ENCODE data around the gene TRAF3IP3.
"Not testable (repeated sequence)": the region's sequence is repeated elsewhere in the genome, so short reads cannot be mapped to it uniquely, and the experiment has no call there.

Gene TRAF3IP3

DNA sequence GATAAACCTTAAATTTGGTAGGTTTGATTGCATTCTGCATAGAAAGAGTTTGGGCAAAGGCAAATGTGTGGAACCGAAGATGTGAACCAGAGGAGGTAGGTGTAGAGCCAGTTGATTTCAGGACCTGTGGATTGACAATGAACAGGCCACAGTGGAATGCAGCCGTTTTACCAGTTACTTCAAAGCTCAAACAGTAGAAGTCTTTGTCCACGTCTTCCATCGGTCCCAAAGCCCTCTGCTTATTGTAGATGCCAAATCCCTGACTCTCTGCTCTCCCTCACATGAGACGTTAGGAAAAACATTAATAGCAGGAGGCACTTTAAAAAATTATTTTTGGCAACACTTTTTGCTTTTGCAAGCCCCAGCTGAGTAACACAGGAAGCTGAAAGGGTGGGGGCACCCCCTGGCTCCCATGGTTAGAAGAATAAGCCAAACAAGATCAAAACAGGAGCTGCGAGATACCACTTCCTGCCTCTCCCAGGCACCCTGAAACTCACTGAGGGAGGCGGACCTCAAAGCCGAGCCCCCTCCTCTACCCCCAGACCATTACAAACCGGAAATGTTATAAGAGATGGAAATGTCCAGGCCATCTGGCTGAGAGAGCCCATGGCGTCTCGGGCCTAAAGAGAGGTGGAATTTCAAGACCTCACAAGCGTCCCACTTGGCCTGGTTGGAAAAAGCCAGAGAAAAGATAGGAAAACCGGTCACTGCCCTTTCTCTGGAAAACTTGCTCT is 13.5 kb downstream of the TRAF3IP3 start:
- peak; percentile 65 for DNase-seq (ENCODE audit: low read depth)

DNA sequence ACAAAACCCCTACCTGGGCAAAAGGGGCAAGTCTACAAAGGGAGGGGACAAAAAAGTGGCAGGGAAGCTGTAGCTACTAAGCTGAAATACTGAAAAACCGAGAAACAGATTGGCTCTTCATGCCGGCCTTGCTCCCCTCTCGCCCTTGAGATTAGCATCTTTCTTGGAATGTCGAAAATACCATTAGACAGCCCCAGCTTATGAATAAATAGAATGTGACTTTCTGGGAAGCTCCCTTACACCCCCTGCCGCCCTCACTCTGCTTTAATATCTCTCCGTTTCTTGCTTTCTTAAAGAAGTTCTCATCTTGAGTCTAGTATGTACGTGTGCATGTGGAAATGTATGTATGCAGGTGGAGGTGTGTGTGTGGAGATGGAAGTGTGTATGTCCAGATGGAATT is 14.1 kb downstream of the TRAF3IP3 start:
- DNase-seq (ENCODE audit: low read depth) = no peak

DNA sequence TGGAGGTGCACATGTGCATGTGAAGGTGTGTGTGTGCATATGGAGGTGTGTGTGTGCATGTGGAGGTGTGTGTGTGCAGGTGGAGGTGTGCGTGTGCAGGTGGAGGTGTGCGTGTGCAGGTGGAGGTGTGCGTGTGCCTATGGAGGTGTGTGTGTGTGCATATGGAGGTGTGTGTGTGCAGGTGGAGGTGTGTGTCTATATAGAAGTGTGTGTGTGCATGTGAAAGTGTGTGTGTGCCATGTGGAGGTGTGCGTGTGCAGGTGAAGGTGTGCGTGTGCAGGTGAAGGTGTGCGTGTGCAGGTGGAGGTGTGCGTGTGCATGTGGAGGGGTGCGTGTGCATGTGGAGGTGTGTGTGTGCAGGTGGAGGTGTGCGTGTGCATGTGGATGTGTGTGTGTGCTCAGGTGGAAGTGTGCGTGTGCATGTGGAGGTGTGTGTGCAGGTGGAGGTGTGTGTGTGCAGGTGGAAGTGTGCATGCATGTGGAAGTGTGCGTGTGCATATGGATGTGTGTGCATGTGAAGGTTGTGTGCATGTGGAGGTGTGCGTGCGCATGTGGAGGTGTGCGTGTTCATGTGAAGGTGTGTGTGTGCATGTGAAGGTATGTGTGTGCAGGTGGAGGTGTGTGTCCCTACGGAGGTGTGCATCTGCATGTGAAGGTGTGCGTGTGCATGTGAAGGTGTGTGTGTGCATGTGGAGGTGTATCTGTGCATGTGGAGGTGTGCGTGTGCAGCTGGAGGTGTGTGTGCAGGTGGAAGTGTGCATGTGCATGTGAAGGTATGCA is 15.0 kb downstream of the TRAF3IP3 start:
- no peak for DNase-seq (ENCODE audit: low read depth)

DNA sequence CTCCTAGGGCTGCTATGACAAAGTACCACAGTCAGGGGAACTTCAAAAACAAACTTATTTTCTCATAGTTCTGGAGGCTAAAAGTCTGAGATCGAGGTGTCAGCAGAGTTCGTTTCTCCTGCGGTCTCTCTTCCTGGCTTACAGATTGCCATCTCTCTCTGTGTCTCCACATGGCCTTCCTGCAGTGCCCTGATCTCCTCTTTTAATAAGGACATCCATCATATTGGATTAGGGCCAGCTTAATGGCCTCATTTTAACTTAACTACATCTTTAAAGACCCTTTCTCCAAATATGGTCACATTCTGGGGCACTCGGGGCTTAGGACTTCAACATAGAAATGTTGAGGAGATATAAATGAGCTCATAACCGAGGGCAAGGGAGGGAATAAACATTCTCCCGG is 16.3 kb downstream of the TRAF3IP3 start:
- no peak for DNase-seq (ENCODE audit: low read depth)

DNA sequence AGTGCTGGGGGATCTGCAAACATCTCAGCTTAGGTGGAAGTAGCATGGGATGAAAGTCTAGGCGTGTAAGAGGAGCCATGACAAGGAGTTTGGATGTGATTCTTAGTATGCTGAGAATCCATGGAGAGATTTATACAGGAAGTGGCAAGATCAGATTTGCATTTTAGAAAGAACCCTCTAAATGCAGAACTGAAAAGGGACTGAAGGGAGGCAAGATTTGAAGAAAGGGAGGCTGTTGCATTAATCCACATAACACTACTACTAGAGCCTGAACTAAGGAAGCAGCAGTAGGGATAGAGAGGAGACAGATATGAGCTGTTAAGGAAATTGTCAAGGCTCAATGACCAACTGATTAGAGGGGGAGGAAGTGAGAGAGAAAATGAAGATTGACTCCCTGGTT is 18.7 kb downstream of the TRAF3IP3 start:
- DNase-seq (ENCODE audit: low read depth) = no peak

DNA sequence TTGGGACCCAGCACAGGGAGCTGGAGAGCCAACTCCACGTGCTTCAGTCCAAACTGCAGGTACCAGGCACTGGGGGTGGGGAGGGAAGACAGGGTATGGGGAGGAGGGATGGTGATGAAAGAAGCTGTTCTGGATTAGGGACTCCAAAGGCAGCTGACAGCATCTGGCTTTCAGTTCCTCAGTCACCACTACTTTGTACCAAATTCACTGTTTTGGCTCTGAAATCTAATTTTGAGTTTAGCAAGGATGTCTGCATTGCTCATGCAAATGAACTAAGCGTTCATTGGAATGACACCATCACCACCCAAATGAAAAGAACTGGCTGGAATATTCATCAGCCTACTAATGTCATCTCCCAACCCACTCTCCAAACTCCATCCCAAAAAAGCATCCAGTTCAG is 19.8 kb downstream of the TRAF3IP3 start:
- no peak for DNase-seq (ENCODE audit: low read depth)

DNA sequence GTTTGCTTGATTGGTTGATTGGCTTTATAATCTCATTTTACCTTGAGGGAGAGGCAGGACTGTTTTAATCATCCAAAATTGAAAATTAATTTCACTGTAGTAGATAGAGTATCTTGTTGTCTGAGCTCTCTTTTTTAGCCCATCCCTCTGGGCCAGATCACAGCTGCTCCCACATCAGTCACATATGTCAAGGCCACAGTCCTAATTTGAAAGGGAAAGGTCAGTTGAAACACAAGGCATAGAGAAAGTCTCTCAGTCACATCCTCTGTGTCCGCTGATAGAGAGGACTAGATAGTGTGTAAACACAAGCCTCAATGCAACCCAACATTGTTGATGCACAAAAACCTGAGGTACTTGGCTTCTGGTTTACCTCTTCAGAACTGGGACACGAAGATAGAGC is 21.7 kb downstream of the TRAF3IP3 start:
- DNase-seq (ENCODE audit: low read depth) = no peak

DNA sequence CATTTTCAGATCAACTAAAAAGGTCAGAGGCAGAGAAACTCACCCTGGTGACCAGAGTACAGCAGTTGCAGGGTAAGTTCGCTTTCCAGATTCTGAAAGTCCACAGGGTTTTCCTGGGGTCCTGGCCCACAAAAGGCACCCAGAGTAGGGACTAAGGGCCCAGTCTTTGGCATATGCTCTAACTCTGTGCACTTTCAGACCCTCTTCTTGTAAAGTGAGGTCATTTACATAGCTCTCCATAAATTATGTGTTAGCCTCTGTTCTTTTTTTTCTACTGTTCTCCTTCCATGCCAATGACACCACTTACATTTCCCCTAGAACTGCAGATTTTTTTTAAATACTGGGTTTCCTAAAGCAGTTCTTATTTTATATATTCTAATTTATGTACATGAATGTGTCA is 22.2 kb downstream of the TRAF3IP3 start:
- DNase-seq (ENCODE audit: low read depth) = no peak

DNA sequence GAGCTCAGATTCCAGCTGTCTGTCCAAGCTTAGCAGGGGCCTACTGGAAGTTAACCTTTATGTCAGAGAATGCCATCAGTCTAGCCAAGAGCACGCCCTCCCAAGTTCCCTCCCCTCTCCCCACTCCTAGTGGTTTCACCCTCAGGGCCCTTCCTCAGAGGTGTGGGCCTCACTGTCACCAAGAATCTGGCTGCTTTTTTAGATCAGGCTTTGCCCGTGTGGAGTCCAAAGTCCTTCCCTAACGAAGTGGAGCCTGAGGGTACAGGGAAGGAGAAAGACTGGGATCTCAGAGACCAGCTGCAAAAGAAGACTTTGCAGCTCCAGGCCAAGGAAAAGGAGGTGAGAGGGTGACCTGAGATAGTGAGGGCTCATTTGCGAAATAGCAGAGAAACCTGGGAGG is 24.4 kb downstream of the TRAF3IP3 start:
- DNase-seq (ENCODE audit: low read depth) = no peak

DNA sequence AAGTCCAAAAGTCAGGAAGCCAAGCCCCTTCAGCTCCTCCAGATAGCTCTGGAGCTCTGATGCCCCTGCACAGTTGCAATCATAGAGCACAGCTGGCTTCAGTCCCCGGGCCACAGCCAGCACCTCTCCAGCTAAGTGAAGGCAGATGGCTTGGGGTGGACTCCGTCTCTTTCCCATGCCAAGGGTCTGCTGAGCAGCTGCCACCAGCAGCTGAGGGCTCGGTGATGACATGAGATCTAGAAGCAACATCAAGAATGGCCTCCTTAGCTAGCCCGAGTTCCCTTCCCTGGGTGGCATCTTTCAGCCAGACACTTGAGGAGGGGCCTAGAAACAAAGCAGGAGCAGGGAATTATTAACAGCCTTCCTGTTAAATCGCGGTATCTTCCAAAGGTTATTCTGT is 27.5 kb downstream of the TRAF3IP3 start:
- no peak for DNase-seq (ENCODE audit: low read depth)

DNA sequence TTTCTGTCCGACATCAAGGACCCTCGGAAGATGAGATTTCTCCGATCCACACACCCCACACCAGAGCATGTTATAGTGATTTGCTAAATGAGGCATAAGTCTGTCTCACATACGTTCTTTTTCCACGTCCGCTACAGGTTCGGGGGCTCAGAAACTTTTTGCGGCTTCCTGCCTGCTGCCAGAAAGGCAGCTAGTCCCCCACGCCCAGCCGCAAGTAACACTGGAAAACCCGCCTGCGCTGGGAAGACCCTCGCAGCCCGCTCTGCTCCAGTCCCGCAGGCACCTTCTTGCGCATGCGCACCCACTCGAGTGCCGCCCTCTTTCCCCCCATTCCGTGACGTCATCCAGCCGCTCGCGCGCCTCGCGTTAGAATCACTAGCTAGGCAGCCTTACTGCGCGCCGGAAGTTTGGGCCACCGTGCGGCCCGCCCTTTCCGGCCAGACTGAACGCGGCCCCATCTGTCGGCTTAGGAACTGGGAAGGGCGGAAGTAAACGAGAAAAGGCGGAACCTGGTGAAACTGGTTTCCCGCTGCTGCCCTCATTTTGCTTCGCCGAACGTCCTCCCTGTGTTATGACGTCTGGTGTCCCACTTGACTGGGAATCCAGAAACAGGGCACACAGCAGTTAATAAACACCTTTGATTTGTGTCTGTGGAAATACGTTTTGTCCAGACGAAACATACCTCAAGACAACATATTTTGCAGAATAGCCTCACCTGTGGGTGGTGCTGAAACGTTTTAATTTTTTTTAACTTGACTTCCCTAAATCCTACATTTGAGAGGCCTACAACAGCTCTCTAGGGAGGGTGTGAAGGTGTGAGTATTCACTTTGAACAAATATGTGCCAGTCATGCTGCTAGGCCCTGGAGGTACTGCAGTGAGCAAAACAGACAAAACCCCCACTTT is 28.7 kb downstream of the TRAF3IP3 start, which contains the start of gene C1orf74:
C1orf74 (minus strand) TSS at position 295 of the 905 bp plus-strand sequence. CDS start 925 bp downstream, outside the sequence.
- peak; percentile 100 for DNase-seq (ENCODE audit: low read depth)

DNA sequence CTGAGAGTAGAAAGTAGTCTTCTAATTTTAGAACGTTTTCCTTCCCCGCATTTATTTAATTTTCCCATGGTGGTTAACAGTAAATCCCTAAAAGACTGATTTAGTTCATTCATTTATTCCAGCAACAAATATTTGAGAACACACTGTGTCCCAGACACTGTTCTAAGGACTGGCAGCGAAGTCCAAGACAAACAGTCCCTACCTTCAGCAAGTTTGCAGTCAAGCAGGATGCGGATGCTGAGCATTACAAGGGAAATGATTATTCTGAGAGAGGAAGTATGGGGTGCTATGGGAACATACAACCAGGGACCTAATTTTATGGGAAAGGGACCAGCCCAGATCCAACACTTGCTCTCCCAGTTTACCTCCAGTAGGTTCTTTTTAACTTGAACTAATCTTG is 29.7 kb downstream of the TRAF3IP3 start:
- DNase-seq (ENCODE audit: low read depth) = no peak

DNA sequence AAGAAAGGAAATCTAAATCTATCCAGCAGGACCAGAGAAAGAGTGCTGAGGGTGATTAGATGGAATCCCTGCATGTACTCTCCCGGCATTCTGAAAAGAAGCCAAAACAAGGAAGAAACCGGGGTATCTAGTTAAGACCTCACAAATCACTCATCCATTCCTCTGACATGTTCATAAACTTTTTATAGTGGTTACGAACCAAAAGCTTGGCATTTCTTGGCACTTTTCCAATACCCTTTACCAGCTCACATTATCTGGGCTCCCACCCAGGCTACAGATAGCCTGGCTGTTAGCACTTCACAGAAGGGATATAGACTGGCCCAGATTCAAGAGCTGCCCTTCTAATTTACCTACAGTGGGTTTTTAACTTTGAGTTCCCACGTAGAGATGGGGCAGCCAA is 30.3 kb downstream of the TRAF3IP3 start:
- no peak for DNase-seq (ENCODE audit: low read depth)

DNA sequence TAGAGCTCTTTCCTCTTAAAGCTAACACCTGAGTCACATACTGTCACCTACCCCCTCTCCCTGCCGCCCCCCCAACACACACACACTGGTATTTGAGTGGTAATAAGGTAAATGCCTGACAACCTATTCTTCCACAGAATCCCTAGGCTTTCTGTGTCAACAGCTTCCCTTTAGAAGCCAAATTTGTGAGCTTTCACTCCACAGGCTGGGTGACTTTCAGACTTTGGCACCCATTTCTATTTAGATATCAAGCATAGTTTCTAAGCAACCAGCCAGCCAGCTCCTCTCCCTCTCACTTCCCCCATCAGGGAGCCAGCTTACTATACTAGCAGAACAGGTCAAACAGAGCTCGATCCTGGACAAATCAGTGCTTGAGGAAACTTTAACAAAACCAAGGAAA is 31.7 kb downstream of the TRAF3IP3 start:
- no peak for DNase-seq (ENCODE audit: low read depth)

DNA sequence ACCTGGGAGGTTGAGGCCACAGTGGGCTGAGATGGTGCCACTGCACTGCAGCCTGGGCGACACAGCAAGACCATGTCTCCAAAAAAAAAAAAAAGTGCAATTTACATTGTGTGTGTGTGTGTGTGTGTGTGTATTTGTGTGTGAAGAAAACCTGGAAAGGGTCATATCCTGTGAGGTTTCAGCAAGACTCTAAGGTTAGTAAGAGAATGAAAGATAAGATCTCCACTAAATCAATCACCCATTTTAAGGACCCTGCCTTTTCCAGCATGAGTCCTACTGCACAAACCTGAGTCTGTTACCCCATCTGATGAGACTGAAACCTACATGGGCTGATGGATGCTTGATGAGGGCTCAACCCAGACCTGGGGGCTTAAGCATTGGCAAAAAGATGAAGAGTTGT is 33.4 kb downstream of the TRAF3IP3 start:
- no peak for DNase-seq (ENCODE audit: low read depth)

DNA sequence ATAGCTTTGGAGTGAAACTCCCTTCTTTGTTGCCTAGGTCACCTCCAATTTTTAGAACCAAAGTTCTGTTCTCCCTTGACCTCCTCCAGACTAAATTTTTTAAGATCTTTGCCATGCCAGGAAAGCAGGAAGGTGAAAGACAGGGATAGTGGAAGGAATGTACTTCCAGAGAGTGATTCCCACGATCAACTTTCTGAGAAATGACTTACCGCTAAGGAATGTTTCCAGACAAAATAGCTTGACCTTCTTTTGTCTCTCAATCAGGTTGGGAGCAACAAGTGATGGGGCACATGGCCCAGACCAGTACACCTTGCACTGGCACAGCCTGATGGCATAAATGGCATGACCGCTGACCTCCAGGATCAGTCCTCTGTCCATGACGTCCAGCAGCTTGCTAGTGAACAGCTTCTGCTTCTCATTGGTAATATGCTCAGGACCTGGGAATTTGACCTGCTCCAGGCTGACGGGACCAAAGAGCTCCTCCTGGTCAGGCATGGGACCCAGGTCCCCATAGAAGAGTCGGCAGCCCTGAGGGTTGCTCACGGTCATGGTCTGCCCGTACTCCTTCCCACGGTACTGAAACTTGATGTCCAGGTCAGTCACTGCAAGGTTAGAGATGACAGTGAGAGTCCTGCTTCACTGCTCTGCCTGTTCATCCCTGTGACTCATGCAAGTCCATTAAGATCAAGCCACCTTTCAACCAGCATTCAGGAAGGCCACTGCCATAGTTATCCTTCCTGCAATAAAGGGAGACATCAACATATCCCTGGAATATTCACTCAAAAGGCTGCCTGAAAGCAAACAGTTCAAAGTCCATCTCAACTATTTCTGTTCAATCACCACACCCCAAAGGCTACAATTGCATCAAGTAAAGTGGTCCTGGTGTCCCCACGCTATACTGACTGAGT is 34.7 kb downstream of the TRAF3IP3 start:
- DNase-seq (ENCODE audit: low read depth) = no peak

DNA sequence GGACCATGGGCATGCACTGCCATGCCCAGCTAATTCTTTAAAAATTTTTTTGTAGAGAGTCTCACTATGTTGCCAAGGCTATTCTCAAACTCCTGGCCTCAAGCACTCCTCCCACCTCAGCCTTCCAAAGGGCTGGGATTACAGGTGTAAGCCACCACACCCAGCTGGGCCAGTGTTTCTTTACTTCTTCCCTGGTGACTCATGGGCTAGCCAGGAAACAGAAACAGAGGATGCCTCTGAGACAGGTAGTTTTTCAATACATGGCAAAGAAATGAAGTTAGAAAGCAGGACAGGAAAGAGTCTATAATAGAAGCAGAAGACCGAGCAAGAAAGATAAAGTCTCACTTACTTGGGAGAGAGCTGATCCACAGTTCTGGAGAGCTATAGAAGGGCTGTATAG is 36.1 kb downstream of the TRAF3IP3 start:
- DNase-seq (ENCODE audit: low read depth) = no peak

DNA sequence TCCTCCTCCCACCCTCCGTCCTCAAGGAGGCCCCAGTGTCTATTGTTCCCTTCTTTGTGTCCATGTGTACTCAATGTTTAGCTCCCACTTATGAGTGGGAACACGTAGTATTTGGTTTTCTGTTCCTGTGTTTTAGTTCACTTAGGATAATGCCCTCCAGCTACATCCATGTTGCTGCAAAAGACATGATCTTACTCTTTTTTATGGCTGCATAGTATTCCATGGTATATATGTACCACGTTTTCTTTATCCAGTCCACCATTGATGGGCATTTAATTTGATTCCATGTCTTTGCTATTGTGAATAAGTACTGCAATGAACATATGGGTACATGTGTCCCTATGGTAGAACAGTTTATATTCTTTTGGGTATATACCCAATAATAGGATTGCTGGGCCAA is 37.9 kb downstream of the TRAF3IP3 start:
- not testable (repeated sequence) for DNase-seq (ENCODE audit: low read depth)

DNA sequence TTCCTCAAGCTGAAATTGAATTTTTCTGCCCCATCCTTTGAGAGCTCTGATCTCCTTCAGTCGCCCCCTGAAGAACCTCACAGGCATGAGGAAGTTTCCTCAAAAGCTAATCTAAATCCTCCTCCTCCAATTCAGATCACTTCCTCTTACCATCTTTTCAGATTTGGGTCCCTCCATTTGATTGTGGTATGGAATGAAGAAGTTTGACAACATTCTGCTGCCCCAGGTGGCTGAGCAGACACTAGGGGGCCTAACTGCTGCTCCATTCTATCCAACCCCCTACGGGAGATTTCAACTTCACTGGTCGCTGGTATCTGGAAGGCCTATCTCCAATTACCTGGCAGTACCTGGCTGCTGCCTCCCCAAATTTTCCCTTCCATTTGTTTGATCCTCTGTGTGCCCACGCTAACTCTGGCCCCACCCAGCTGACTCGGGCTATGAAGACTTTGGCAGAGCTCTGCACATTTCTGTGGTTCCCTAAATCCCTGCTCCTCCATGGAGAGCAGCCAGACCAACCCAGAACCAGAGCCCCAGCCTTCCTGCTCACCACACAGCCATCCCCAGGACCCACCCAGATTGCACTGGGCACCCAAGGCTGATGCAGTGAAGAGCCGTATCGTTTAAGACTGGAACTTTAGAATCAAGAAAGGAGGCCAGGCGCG is 42.3 kb downstream of the TRAF3IP3 start:
- DNase-seq (ENCODE audit: low read depth) = no peak

DNA sequence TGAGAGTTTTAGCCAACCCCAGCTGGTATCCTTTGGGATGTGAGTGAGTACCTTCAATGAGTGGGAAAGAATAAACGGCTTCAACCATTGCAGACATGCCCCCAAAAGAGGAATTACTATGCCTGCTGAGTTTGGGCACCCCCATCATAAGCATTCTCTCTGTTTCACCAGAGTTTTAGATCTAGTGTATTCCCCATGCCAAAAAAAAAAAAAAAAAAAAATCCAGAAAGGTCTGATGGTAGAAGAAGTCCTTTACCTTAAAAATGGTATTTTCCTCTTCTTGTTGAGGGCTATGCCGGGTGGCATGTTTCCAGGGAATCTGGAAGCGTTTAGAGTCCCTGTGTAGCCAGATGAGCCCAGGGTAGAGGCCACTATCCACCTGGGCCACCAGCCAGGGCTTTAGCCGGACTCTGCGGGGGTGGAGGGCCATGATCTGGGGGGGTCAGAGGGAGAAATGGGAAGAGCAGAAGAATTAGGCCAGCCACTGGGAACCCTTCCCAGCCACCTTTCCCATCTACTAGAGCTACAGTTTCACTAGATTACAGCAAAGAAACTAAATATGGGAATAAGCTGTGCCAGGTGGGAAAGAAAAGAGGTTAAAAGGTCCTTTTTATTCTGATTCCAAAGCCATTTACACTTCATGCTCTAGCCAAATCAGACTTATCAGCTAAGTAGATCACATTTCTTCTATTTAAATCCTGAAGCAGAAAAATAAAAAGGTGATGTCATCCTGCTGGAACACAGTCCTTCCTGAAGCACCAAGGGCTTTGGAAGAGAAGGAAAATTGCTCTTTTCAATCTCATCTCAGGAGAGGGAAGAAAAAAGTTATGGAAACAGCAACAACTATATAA is 45.4 kb downstream of the TRAF3IP3 start:
- DNase-seq (ENCODE audit: low read depth) = no peak
